ENCODE measurements around the gene PRKAG2.

Gene PRKAG2

DNA sequence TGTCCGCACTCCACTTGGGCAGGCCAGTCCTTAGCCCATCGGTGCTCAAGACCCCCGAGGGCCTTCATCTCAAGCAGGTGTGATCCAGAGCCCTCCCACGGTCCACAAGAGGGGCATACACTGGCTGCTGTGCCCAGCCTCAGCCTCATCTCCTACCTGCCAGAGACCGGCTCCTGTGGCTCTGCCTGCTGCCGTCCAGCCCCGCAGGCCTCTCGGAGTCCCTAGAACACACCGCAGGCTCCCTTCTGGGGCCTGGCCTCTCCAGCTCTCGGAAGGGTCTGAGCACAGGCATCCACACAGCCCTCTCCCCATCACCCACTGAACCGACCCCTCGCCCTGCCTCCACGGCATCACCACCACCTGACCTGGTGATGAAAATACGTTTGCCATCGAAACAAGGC is 147.4 kb downstream of the PRKAG2 start:
- no peak overlapping the region for H3K4me3 ChIP-seq (ENCODE audit: low read depth, low read length)
- TF ChIP-seq, protein P1, sequence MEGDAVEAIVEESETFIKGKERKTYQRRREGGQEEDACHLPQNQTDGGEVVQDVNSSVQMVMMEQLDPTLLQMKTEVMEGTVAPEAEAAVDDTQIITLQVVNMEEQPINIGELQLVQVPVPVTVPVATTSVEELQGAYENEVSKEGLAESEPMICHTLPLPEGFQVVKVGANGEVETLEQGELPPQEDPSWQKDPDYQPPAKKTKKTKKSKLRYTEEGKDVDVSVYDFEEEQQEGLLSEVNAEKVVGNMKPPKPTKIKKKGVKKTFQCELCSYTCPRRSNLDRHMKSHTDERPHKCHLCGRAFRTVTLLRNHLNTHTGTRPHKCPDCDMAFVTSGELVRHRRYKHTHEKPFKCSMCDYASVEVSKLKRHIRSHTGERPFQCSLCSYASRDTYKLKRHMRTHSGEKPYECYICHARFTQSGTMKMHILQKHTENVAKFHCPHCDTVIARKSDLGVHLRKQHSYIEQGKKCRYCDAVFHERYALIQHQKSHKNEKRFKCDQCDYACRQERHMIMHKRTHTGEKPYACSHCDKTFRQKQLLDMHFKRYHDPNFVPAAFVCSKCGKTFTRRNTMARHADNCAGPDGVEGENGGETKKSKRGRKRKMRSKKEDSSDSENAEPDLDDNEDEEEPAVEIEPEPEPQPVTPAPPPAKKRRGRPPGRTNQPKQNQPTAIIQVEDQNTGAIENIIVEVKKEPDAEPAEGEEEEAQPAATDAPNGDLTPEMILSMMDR (IDR thresholded peaks at IDR 0.05; ENCODE audit: low read depth, low read length): no peak

DNA sequence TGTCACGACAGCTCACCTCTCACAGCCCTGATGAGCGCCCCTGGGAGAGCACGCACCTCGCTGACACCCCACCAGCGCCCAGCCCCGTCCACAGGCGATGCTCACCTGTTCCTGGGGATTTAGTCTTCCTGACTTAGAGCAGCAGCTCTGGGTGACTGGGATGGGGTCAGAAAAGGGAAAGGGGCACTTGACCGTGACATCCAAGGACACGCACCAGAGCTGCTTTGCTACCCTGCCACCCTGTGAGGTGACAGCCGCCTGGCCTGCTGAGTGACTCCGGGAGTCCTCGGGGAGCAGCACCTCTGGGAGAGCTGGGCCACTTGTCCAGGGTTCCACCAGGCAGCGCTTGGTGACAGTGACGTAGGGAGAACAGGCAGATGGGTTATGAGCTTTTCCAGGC is 148.2 kb downstream of the PRKAG2 start:
- no peak overlapping the region for H3K4me3 ChIP-seq (ENCODE audit: low read depth, low read length)
- TF ChIP-seq, protein P1 (IDR thresholded peaks at IDR 0.05; ENCODE audit: low read depth, low read length): no peak

DNA sequence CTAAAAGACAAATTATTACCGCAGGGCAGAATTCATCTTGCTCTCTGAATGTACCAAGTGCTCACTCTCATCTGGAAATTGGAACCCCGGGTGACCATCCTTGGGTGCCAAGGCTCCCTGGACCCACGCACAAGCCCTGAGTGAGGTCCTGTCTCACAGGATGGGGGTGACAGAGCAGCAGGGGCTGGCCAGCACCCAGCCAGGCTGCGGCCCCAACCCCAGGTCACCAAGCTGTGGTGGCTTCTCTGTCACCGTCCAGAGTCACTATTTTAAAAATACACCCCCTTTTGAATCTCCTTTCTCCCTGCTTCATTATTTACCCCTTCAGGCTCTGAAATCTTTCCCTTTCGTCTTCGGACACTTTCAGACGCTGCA is 148.6 kb downstream of the PRKAG2 start:
- no peak overlapping the region for H3K4me3 ChIP-seq (ENCODE audit: low read depth, low read length)
- TF ChIP-seq, protein P1 (IDR thresholded peaks at IDR 0.05; ENCODE audit: low read depth, low read length): no peak

DNA sequence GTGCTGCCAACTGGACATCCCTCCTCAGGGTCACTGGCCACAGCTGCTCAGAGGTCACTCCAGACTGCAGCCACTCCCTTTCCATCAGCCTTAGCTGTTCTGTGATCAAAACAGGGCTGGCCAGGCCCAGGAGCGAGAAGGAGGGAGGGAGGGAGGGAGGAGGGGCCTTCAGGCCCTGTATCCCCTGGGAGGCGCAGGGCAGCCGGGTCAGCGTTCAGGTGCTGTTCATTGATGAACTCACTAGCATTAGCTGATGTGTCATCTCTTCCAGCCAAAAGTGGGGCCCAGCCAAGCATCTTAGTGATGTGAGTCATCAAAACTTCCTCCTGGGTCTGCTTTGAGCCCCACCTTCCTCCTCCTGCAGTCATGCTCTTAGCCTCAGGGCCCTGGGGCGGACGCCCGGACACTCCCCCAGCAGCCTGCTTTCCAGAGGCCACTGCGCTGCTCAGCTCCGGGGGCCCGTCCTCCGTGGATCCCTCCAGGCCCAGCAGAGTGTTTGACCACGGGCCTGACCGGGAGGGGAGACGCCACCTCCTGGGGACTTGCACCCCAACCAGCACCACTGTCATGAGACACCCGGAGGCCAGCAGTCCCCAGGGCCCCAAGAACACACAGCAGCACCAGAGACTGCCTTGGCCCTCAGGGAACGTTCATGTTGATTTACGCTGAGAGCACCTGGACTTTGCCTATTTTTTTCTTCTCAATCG is 149.2 kb downstream of the PRKAG2 start:
- TF ChIP-seq, protein P1 (IDR thresholded peaks at IDR 0.05; ENCODE audit: low read depth, low read length): no peak
- H3K4me3 ChIP-seq (ENCODE audit: low read depth, low read length): no peak overlapping the region

DNA sequence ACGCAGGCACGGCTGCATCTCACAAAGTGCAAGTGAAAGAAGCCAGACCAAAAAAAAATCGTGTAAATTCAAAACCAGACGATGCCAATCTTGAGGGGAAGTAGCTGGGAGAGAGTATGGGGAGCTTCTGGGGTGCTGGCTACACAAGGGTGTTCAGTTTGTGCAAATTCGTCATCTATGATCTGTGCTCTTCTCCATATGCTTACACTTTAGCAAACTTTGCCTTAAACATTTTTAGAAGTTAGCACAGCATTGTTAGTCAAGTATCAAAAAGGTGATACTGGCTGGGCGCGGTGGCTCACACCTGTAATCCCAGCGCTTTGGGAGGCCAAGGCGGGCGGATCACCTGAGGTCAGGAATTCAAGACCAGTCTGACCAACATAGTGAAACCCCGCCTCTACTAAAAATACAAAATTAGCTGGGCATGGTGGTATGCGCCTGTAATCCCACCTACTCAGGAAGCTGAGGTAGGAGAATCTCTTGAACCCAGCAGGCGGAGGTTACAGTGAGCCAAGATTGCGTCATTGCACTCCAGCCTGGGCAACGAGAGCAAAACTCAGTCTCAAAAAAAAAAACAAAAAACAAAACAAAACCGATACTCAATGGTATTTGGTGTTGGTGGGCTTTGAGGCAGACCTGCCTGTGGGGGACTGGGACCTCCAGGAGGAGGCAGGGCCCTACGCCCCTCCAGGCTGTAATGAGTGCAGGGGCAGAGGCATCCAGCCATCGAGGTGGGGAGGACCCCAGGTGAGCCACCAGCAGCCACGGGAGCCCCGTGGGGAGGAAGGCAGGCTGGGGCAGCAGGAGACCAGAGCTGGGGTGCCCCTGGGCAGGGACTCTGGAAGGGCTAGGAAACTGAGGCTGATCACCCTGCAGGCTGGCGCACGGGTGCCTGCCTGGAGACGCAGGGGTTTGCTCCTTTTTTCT is 150.0 kb downstream of the PRKAG2 start:
- H3K4me3 ChIP-seq (ENCODE audit: low read depth, low read length): no peak overlapping the region
- TF ChIP-seq, protein P1 (IDR thresholded peaks at IDR 0.05; ENCODE audit: low read depth, low read length): no peak

DNA sequence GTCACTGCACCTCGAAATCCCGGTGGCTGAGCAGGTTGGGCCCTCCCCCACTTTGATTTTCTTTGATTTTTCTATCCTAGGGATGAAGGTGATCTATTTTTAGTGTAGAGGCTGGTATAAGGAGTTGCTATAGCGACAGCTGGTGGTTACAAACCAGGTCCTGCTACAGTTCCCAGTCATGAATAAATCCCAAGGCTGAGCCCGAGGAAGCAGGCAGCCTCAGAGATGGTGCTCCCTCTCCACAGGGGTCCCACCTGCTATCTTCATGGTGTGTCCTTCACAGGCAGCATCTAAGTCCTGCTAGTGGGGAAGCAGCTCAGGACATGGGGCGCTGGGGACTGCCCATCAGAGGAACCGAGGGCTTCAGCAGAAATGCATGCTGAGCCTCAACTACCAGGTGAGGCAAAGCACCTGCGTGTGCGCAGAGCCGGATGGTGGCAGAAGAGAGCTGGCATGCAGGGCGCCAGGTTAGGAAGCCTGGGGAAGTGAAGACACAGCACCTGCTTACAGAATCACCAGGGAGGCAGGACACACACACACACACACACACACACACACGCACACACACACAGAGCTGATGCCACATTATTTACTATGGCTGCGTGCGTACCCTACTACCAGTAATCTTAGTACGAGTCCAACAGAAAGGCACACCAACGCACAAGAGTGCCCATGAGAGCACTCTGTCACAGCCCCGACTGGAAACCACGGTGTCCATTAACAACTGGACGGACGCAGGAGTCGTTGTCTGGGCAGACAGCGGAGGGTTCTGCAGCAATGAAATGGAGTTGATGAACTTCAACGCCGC is 150.9 kb downstream of the PRKAG2 start:
- TF ChIP-seq, protein P1 (IDR thresholded peaks at IDR 0.05; ENCODE audit: low read depth, low read length): no peak
- H3K4me3 ChIP-seq (ENCODE audit: low read depth, low read length): no peak overlapping the region

Measured in WI38 (cell line).